HG03135 (cell line): ENCODE data around the gene KCNQ1.
A peak's percentile ranks its signal among the peaks of the same experiment; 100 is the strongest.

Experiments used
- ATAC-seq: cut with Tn5 transposase; IDR thresholded peaks from one replicate; pipeline ENCODE4 v1.9.1; 2021; ENCODE audit warnings: mild to moderate bottlenecking, moderate library complexity; ENCODE audit not compliant: unreplicated experiment

KCNQ1 gene

DNA sequence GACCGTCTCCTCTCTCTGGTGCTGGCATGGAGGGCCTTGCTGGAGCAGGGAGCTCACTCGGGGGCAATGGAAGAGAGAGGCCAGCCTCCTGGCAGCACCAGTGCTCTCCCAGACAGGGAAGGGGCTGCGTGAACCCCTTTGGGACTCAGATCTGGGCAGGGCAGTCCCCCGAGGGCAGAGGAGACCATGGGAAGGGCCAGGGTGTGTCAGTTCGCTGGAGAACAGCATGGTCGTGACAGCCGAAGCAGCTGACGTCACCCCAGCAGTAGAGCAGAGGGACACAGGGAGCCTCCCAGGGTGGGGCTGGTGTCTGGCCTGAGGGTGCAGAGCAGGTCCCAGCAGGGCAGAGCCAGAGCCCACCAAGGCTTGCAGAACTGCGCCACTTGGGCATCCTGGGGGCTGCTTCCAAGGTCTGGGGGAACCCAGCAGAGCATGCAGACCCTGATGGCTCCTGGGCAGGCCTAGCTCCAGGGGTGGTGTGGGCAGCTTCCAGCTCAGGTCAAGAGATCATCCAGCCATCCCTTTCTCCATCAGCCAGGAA is 326.0 kb downstream of the KCNQ1 start:
- ATAC-seq = no peak

DNA sequence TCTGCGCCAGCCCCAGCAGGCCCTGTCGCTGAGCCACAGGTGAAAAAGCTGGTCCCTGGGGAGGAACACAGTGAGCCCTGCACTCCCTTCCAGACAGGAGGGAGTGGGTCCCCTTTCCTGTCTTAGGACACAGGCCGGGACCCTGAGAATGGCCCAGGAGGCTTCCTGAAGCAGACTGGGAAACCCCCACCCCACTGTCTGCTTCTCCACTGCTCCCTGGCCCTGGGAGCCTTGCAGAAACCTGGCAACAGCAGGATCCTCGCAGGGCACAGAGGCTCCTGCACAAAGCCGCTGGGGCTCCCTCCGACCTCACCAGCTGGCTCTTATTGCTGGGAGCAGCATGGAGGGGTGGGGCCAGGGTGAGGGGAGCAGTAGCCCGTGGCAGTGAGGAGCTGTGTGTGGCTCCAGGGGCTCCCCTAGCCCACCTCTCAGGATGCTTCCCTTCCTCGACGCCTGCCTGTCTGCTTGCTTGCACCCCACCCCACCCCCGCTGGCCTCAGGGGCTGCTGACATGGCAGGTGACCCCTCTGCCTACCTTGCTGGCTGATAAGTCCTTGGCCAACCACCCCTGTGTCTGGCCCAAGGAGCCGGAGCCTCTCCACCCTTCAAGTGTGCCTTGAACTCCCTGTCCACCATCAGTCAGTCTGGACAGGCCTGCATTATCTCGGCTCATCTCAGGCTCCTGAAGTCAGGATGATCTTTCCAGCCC is 327.1 kb downstream of the KCNQ1 start:
- no peak for ATAC-seq

DNA sequence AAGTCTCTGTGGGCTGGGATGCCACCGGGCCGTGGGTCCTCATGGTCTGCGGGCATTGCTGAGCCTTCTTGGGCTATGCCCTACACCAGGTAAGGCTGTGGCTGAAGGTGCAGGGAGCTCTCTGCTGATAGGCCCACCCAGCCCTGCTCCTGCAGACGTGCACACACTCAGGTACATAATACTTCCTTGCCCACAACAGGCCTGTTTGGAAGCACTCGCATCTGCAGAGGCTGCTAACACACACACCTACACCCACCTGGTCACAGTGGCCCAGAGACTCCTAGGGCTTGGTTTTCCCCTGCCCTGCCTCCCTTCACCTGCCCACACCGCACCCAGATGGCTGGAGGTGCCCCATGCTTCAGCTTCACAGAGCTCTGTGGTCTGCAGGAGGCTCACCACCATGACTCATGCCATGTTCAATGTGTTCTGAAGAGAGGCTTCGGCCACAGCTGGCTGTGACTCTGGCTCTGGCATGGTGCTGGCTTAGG is 327.8 kb downstream of the KCNQ1 start:
- no peak for ATAC-seq

DNA sequence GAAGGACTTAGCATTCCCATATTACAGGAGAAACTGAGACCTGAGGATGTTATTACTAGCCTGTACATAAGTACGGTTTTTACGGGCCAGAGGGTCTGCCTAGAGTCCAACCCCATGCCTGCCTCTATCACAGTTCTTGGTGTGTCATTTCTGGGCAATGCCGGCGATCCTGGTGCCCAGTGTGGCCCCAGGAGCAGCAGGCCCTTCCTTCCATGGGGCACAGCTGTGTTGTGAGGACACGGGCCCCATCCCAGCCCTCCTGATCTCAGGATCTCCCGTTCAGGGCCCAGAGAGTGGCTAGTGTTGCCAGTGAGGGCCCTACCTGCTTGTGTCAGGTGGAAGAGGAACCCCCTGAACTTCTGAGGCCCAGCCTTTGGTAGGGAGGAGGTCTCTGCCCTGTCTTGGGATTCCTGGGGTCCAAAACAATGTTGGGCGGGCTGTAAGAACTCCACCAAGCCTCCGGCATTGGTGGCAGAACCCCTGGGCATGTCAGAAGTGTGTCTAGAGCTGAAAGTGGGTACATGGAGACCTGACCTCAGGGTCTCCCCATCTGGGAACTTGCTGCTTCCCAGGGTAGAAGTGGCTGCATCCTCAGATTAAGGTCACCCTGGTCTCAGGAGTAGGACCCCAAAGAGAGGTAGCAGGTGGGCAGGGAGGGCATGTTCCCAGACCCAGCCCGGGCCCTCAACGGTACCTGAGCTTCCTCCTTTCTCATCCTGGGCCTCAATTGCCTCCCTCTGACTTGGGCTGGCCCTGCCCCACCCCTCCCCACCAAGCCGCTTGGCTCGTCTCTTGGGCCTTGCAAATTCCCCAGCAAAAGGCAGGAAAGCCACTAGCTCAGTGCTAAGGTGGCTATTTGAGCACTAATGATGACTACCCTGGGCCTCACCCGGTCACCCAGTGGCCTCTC is 329.6 kb downstream of the KCNQ1 start:
- no peak for ATAC-seq

DNA sequence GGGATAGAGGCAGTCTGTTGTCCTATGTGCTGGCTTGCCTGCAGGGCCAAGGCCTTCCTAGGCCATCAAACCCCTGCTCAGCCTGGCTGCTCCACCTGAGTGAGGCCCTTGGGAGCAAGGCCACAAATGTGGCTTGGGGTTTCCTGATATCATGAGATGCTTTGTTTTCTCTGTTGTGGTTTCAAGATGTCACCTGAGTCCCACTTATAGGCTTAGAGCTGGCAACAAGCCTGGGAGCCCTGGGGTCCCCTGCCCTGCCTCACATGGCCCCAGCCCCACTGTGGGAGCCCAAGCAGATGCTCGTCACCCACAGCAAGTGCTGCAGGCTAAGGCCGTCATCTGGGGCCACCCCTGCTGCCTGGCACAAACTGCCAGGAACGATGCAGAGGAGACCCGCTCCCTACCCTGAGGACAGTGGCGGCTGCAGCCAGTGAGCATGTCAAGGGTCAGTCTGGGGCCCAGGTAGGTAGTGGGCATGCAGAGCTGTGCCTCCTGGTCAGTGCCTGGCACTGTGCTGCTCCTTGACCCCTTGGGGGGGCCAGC is 330.3 kb downstream of the KCNQ1 start:
- no peak for ATAC-seq

DNA sequence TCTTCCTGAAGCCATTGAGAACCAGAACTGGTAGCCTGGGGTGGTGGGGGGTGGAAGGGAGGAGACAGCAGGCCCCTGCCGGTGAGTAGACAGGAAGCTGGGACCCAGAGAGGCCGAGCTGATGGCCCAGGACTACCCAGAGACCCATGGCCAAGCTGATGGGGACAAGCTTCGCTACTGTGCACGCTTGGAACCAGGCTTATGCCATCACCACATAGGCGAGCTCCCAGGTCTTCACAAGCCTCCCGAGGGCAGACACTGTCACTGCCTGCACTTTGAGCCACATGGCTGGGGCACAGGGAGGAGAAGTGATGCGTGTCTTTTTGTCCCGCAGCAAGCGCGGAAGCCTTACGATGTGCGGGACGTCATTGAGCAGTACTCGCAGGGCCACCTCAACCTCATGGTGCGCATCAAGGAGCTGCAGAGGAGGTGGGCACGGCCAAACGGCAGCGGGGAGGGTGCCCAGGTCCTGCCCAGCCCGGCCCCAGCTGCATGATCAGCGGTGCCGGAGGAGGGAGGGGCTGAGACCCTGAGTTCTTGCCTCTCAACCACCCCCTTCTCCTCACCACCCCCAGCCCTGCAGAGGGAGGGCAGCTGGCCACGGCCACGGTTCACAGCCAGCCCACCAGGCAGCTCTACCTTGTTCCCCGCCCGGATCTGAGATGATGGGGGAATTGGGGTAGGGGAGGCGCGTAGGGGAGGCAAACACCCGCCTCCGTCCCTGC is 331.0 kb downstream of the KCNQ1 start:
- ATAC-seq = no peak

DNA sequence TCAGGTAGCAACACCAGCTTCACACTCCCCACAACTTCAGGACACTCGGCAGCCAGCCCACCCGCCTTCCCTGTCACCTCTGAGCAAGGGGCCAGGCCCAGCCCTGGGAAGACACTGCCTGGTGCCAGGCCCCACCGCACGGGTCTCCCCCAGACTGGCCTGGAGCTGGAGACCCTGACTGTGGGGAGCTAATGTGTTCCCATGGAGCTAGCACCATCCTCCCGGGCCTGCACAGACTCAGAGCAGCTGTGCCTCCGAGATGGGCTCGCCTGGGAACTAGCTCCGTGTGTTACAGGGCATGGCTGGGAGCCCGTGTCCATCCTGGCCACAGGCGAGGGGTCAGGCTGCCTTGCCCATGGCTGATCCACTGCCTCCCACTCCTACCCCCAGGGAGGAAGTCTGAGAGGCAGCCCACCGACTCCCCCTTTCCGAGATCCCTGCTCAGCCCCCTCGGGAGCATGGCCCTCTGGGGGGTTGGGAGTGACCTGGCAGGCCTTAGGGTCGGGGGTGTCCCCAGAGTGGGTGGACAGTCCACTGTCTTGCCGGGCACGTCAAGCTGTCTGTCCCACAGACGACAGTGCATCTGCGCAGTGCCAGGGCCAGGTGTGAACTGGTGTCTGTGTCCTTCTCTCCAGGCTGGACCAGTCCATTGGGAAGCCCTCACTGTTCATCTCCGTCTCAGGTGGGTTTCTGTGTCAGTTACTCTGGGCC is 331.7 kb downstream of the KCNQ1 start:
- ATAC-seq = no peak

DNA sequence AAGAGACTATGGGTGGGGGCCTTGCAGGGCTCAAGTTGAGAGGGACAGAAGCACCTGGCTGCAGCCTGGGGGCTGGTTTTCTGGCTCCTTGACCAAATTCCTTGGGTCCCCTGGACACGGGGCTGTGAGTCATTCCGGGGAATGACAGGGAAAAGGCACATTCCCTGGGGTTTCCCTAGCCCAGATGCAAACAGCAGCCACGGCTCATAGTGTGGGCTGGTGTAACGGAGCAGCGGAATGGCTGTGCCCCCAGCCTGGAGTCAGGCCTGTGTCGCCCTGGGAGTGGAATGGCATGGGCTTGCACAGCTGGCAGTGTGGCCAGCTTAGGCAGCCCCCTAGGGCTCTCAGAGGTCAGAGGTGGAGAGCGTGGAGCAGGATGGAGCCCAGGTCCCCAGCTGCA is 332.6 kb downstream of the KCNQ1 start:
- ATAC-seq = no peak

DNA sequence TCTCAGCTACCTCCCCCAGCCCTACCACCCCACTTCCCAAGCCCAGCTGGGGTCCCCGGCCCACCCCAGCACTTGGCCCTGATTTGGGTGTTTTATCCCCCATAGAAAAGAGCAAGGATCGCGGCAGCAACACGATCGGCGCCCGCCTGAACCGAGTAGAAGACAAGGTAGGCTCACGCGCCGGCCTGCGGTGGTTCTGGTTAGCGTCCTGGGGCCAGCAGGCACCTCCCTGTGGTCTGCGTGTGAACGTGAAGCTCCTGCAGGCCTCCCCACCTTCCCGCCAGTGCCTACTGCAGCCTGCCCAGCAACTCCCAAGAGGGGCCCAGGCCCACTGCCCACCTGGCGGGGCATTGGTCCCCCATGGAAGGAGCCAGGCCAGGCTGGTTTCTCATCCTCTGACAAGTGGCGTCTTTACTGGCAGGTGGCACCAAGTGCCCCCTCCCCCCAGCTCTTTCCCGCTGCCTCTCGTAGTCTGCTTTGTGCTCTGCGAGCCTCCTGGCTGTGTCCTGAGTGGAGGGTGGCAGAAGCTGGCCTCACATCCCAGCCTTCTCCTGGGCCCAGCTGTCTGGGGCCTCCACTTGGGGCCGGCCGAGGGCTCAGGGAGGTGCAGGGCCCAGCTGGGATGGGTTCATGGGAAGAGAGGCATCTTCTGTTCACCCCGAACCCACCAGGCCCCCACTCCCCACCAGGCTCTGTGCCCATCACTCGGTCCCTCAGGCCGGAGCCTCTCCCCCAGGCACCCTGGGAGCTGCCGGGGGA is 333.2 kb downstream of the KCNQ1 start:
- ATAC-seq = no peak

DNA sequence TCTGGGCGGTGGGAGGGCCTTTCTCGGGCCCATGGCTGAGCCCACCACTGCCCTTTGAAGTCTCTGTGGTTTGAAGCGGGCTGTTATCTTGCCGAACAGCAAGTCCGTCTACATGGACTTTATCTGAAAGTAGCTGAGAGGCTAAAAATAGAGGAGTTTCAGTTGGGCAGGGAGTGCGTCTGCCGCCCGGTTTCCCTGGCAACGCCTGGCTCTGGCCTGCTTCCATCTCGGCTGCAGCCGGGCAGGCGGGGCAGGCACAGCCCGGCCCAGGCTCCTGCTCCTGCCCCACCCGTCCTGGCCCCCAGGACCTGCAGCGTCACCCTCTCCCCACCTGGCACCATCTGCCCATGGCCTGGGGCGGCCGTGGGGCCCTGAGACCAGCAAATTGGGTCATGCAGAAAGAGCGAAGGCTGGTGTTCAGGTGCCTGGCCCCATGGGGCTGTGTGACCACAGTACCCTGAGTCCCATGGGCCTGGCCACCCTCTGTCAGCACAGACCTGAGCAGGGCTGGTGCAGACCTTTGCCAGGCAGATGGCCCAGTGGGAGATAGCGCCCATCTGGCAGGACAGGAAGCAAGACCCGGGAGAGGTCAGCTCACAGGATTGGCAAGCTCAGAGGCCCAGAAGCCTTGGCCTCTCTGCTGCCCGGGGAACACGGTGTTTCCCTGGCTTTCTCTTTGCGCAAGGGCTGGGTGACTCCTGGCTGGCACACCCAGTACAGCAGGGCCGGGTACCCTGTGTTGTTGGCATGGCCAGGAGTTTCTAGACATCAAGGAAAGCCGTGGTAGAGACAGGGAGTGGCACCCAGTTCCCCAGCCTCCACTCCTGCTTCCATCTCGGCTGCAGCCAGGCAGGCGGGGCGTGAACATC is 334.1 kb downstream of the KCNQ1 start:
- peak; percentile 51 for ATAC-seq

DNA sequence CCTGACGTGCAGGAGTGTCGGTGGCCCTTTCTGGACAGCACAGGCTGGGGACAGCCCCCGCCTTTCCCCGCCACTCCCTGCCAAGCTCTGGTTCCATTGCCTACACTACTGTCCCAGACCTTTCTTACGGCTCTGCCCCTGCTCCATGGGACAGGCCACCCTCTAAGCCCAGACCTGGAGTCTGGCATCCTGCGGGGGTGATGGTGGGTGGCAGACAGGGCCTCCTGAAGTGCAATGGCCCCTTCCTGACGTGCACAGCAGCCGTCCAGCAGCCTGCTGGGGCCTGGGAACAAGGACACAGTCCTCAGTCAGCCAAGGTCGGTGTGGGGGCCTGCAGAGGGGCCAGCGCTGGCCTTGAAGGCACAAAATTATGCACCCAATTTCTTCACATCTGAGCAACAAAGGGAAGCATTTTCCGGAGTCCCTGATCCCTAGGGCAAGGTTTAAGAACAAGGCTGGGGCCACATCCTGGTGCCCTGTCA is 334.7 kb downstream of the KCNQ1 start:
- ATAC-seq = no peak

DNA sequence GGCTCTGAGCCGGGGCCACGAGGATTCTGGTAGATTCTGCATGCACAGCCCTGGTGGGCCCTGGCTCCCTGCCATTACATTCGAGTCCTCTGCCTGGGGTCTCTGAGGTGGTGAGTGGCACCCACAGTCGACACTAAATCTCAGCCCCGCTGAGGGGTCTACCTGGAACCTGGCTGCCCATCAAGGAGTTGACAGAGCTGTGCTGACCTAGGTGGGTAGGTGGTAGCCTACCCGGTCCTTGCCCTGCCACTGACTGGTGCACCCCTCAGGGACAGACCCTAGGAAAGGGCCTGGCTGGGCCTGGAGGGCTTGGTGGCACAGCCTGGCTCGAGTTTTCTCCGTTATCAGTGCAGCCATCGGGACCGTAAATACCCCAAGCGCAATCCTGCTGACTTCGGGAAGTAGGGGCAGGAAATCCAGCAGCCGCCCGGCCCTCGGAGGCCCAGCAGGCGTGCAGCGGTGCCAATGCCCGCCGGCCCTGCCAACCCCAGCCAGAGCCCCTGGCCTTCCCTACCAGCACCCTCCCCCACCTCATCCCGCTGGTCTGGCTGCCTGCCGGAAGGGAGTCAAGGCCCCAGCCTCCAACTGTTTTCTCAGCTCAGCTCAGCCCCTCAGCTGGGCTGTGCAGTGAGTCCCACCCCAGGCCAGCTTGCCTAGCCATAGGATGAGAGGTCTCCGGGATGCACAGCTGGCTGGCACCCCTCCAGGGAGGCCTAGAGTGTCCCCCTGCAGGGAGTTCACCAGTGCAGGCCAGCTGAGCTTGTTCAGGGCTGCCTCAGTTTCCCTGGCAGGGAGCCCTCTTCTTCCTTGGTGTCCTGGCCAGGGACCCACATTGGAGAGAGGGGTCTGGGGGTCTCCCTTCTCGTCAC is 335.4 kb downstream of the KCNQ1 start:
- no peak for ATAC-seq

DNA sequence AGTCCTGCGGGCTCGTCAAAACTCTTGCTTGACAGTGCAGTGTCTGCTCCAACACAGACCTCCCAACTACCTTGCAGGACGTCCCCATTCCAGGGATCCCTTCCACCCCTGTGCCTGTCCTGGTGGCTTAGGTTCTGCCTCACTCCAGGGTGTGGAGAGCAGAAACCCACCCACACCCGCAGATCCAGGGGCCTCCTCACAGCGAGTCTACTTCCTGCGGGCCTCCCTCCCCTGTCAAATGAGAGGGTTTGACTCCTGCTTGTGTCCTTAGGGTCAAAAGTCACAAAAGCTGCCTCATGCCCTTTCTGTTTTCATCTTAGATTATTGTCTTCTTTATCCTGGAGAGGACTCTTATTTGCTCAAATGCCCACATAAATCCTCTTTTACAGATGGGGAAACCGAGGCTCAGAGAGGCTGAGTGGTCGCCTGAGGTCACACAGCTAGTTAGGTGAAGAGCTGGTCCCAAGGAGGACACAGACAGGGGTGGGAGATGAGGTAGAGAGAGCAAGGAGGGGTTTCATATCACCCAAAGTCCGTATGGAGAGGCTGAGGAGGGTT is 336.1 kb downstream of the KCNQ1 start:
- ATAC-seq = no peak

DNA sequence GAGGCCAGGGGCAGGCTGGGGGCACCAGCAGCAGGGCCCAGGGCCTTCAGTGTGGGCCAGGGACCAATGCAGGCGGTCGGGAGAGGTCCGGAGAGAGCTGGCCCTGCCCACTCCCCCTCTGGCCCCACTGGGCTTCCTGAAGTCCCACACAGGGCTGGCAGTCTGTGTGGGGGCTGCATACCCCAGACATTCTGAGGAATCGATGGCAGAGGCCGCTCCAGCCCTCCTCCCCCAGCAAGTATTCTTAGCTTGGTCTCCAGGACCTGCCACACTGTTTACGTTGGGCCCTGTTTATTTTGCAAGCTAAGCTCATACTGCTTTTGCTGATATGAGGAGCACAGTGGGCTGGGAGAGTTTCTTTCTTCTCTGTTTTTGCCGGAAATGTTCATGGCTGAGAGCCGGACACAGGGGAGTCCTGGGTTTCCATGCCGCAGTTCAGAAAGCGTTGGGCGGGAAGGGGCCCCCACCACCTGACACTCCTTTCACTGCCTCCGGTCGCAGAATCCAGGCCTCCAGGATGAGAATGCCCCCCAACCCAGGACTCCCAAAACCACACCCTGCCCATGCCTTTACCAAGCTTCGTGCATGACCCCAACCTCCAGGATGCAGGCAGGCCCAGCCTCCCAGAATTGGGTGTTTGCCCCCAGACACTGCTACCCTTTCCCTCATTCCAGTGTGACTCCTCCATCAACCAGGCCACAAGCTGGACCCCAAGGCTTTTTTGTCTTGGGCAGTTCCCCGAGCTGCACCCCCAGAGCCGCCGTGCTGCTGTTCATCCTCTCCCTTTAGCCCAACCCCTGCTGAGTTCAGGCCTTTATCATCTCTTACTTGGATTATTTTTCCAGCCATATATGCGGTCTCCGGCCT is 336.8 kb downstream of the KCNQ1 start:
- ATAC-seq = no peak

DNA sequence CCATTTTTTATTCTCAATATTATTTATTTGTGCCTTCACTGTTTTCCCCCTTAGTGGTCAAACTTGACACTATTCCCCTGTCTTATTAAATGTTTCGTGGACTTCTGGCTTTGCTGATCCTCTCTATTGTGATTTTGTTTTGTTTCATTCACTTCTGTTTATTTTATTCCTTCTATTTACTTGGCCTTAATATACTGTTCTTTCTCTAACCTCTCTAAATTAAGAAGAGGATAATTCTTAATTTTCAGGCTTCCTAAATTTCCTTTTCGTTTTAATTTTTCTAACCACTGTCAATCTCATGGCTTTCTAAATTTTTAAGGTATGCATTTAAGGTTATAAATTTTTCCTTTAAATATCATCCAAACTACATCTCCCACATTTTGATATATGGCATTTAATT is 338.0 kb downstream of the KCNQ1 start:
- no peak for ATAC-seq

DNA sequence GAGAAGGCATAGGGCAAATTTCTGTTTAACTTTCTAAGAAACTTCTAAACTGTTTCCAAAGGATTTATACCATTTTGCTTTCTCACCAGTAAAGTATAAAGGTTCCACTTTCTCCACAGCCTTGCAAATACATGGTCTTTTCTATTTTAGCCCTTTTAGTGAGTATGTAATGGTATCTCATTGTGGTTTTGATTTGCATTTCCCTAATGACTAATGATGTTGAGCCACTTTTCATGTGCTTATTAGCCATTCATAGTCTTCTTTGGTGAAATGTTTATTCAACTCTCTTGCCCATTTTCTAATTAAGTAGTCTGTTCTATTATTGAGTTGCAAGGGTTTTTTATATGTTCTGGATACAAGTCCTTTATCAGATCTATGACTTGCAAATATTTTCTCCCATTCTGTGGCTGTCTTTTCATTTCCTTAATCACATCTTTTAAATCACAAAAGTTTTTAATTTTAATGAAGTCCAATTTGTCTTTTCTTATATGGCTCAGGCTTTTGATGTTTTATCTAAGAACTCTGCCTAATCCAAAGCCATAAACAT is 338.8 kb downstream of the KCNQ1 start:
- no peak for ATAC-seq
